K562 (cell line): Measurements from ENCODE around the gene LLGL1. TPM values are rescaled to one million over a fixed set of nuclear protein-coding genes. Genes with fewer than 3 reads are reported as not detected.

Source experiments
- ATAC-seq: fragments of 200-7000 bp; cut with Tn5 transposase; 3 replicates; pipeline ENCODE4 v1.9.1; 2020; ENCODE audit warnings: moderate library complexity
- BruUV-seq: library from RNA; stranded (reverse); fragments of 400-500 nt; replicated peaks from 2 replicates; lab custom pipeline; 2021; lab: Mats Ljungman, UMichigan
- CTCF ChIA-PET: fragments of 300-600 bp; formaldehyde crosslinking; extraction: SDS; loops from one replicate; lab custom pipeline; 2021; ENCODE audit warnings: low intra/inter-chr PET ratio; lab: Yijun Ruan, JAX
- POLR2A ChIA-PET: fragments of 300-600, 350-650 bp; sonication (Branson Sonifier 250); formaldehyde crosslinking; extraction: SDS; loops from one replicate; lab custom pipeline; 2021; ENCODE audit warnings: antibody characterized with exemption, inconsistent platforms; lab: Yijun Ruan, JAX
- DNase-seq, 4 experiments: peaks; one replicate each; pipeline versions ENCODE4 v3.0.0 to v3.0.0-alpha.2; 2011 to 2018; ENCODE audit warnings: low spot score in 3 of 4, mixed read lengths in 3 of 4; ENCODE audit errors: extremely low read depth in 1 of 4
- FAIRE-seq: peaks from 2 replicates; lab custom pipeline; 2011; peaks lifted over from hg19 to GRCh38; lab: Jason Lieb, UNC
- H2AFZ ChIP-seq: 2 replicates; pipeline ENCODE4 v1.6.0; 2011; ENCODE audit warnings: low read depth, low read length, control low read depth, inconsistent platforms
- H3K27ac ChIP-seq: fragments of 200-600 bp; 3 replicates; pipeline ENCODE4 v1.8.0; 2011; ENCODE audit warnings: low read depth, mild to moderate bottlenecking, control low read depth, inconsistent platforms, low read length, moderate library complexity, mixed read lengths; ENCODE audit errors: extremely low read depth
- H3K27me3 ChIP-seq, 2 experiments: fragments of 300-600 bp in 1 of 2; 2 replicates in 1 of 2; 3 replicates in 1 of 2; pipeline versions ENCODE4 v1.6.0 to v1.8.0; 2011; ENCODE audit warnings: inconsistent platforms in 2 of 2, low read length in 2 of 2, mild to moderate bottlenecking in 1 of 2, mixed read lengths in 1 of 2, moderate library complexity in 1 of 2; ENCODE audit not compliant: control insufficient read depth in 2 of 2, insufficient read depth in 2 of 2
- H3K36me3 ChIP-seq: fragments of 300-600 bp; 3 replicates; pipeline ENCODE4 v1.8.0; 2011; ENCODE audit warnings: mild to moderate bottlenecking, low read length, inconsistent platforms; ENCODE audit not compliant: control insufficient read depth, insufficient read depth
- H3K4me1 ChIP-seq, 2 experiments: fragments of 200-600 bp in 1 of 2; replicated peaks in 1 of 2; 2 replicates in 1 of 2; 3 replicates in 1 of 2; pipeline versions ENCODE4 v1.5.1 to v1.8.0; 2011; ENCODE audit warnings: inconsistent platforms in 2 of 2, low read length in 2 of 2, mild to moderate bottlenecking in 1 of 2, mixed read lengths in 1 of 2, moderate library complexity in 1 of 2; ENCODE audit not compliant: control insufficient read depth in 2 of 2, insufficient read depth in 2 of 2
- H3K4me2 ChIP-seq: 2 replicates; pipeline ENCODE4 v1.6.1; 2011; ENCODE audit warnings: low read length, control low read depth, inconsistent platforms, mixed read lengths; ENCODE audit not compliant: insufficient read depth
- H3K4me3 ChIP-seq: fragments of 200-600 bp; sonication (generic), shearing (Covaris generic); 2 replicates; pipeline ENCODE4 v1.5.1; 2016; ENCODE audit warnings: control low read depth, inconsistent platforms
- H3K79me2 ChIP-seq: fragments of 200-600 bp; 3 replicates; pipeline ENCODE4 v1.8.0; 2011; ENCODE audit warnings: low read length, inconsistent platforms; ENCODE audit not compliant: control insufficient read depth, insufficient read depth
- H3K9ac ChIP-seq, 2 experiments: 2 replicates each; pipeline versions ENCODE4 v1.6.0 to v1.6.1; 2011; ENCODE audit warnings: low read depth in 2 of 2, low read length in 2 of 2, control low read depth in 1 of 2, inconsistent platforms in 1 of 2, mild to moderate bottlenecking in 1 of 2, mixed read lengths in 1 of 2; ENCODE audit not compliant: insufficient read depth in 1 of 2
- H3K9me1 ChIP-seq: one replicate; pipeline ENCODE4 v1.6.0; 2011; ENCODE audit warnings: inconsistent platforms, mild to moderate bottlenecking, low read length, moderate library complexity; ENCODE audit not compliant: control insufficient read depth, insufficient read depth
- H3K9me3 ChIP-seq: replicated peaks from 2 replicates; pipeline ENCODE4 v1.5.1; 2011; ENCODE audit warnings: low read depth, low read length, inconsistent platforms; ENCODE audit not compliant: control insufficient read depth, insufficient read depth
- H4K20me1 ChIP-seq: replicated peaks from 2 replicates; pipeline ENCODE4 v1.6.1; 2011; ENCODE audit warnings: low read length, inconsistent platforms, mixed read lengths; ENCODE audit not compliant: control insufficient read depth, insufficient read depth
- CHD1 ChIP-seq: fragments of 200-600 bp; sonication (generic); IDR thresholded peaks from one replicate; pipeline ENCODE4 v1.6.1; 2012; ENCODE audit warnings: mild to moderate bottlenecking, moderate library complexity, low read length, inconsistent platforms
- ETS1 ChIP-seq: conservative IDR thresholded peaks from 2 replicates; pipeline ENCODE4 v1.6.1; 2011; ENCODE audit warnings: low read depth, mild to moderate bottlenecking, low read length; ENCODE audit not compliant: control insufficient read depth
- FOSL1 ChIP-seq: fragments of 200-800 bp; sonication (Bioruptor generic); conservative IDR thresholded peaks from 2 replicates; pipeline ENCODE4 v1.6.1; 2016; ENCODE audit warnings: missing genetic modification characterization, missing compliant biosample characterization
- HLTF ChIP-seq: fragments of 450-650 bp; IDR thresholded peaks from 2 replicates; pipeline ENCODE4 v1.6.1; 2016
- PKNOX1 ChIP-seq: fragments of 450-650 bp; IDR thresholded peaks from 2 replicates; pipeline ENCODE4 v1.6.1; 2016
- PML ChIP-seq: IDR thresholded peaks from 2 replicates; pipeline ENCODE4 v1.6.1; 2012; ENCODE audit warnings: low read length, inconsistent platforms
- POLR3G ChIP-seq: IDR thresholded peaks from 2 replicates; pipeline ENCODE4 v1.6.1; 2011; ENCODE audit not compliant: insufficient read length, insufficient replicate concordance; ENCODE audit errors: extremely low read depth
- PREB ChIP-seq: sonication (generic); formaldehyde crosslinking; IDR thresholded peaks from 2 replicates; pipeline ENCODE4 v1.8.1; 2023; ENCODE audit warnings: mild to moderate bottlenecking, missing genetic modification reagents
- SLC30A9 ChIP-seq: fragments of 250-450 bp; sonication (Bioruptor Pico); IDR thresholded peaks from 2 replicates; pipeline ENCODE4 v1.8.0; 2022; ENCODE audit warnings: mild to moderate bottlenecking, moderate library complexity
- ZNF124 ChIP-seq: sonication (generic); formaldehyde crosslinking; IDR thresholded peaks from 2 replicates; pipeline ENCODE4 v1.8.1; 2022; ENCODE audit warnings: missing genetic modification reagents
- WGBS: fragments of 100-300 bp; shearing (Covaris generic); methylation state at CpG from one replicate; pipeline ENCODE4 v1.1.6; 2016; ENCODE audit warnings: low coverage, mixed read lengths; ENCODE audit not compliant: insufficient coverage; ENCODE audit errors: missing lambda C conversion rate; 5-methylcytosine and 5-hydroxymethylcytosine counted together
- in situ Hi-C: fragments of 300-500 bp; cut with MboI; formaldehyde crosslinking; loops from 4 replicates; pipeline ENCODE4 v1.15.0; 2018; ENCODE audit warnings: inconsistent platforms, mixed read lengths
- intact Hi-C: fragments of 100-400 bp; cut with micrococcal nuclease; formaldehyde crosslinking; loops from 2 replicates; pipeline ENCODE4 v1.14.2; 2022
- polyA plus RNA-seq, 8 experiments: library from polyadenylated mRNA; depleted of rRNA in 4 of 8; stranded (reverse) in 5 of 8; unstranded in 3 of 8; fragments of >200 nt; fragmentation: Nextera tagmentation in 2 of 8; fragmentation: Illumina TruSeq in 1 of 8; extraction: Ambion mirVana in 2 of 8; extraction: Trizol in 1 of 8; gene quantifications; 2 replicates each; pipeline versions ENCODE4 v1.2.1 to v1.2.3, GENCODE V29; 2011 to 2014; ENCODE audit warnings: inconsistent platforms in 1 of 8, missing spikeins in 1 of 8
- total RNA-seq, 7 experiments: library from RNA; depleted of rRNA in 6 of 7; stranded (reverse); fragments of >200 nt in 6 of 7; fragmentation: Illumina TruSeq in 2 of 7; extraction: Trizol in 2 of 7; gene quantifications; 2 replicates each; pipeline versions ENCODE4 v1.2.1 to v1.2.3, GENCODE V29; 2011 to 2021; ENCODE audit warnings: low replicate concordance in 1 of 7

LLGL1 gene
- total and polyA plus RNA-seq, 9 of the 15 experiments (the other 6 are each of a cell fraction or from before 2014, with no cell fraction given) = 0.11 to 12.9 (median 5.3) TPM; not detected in 1

GRCh38 chr17:18181358-18181757 lies 44.1 kb upstream of the LLGL1 start:
- BruUV-seq = no TSS peak
- POLR2A ChIA-PET = interaction anchor here (0.6 kb wide), 1 partner anchor 30 kb away, joined by 3 read pairs; no protein-coding TSS in a partner anchor

More at GRCh38 chr17:18181358-18181757, 44.1 kb upstream of the LLGL1 start:
- no peaks in the 10 kb centered on the region for H3K9me3 ChIP-seq
- peak overlapping the region; percentile 21; the same call in 1 of the 2 replicates for H3K4me2 ChIP-seq
- TF ChIP-seq FOSL1 (tag) (no peak), ETS1 (no peak), PML (no peak), SLC30A9 (CRISPR knock-in tag) (no peak), PREB (CRISPR knock-in tag) (no peak), PKNOX1 (no peak), CHD1 (no peak), ZNF124 (CRISPR knock-in tag) (no peak), HLTF (no peak), POLR3G (no peak)
- 49% methylated on average over 5 of the region's 5 CpGs for WGBS
- H3K79me2 ChIP-seq = peaks cover 27% of the 10 kb centered on the region
- H4K20me1 ChIP-seq = peaks cover 19% of the 10 kb centered on the region
- H3K9me1 ChIP-seq = no peaks in the 10 kb centered on the region
- H3K4me1 ChIP-seq = peaks cover 16 to 31% of the 10 kb centered on the region in 2 experiments
- FAIRE-seq (no peak), ATAC-seq (no peak), DNase-seq (peak in 1 of 4 experiments; percentile 34)
- no peaks in the 10 kb centered on the region for H3K27me3 ChIP-seq
- H2AFZ ChIP-seq = peak overlapping the region; percentile 43
- no peak overlapping the region for H3K4me3 ChIP-seq
- intact Hi-C loops (no loop called here), in situ Hi-C loops (no loop called here)
- H3K9ac ChIP-seq = peak overlapping the region in 1 of 2 experiments; percentile 94; a peak in 2 of 4 replicates
- H3K36me3 ChIP-seq = peaks cover 11% of the 10 kb centered on the region; the same call in 2 of the 3 replicates
- CTCF ChIA-PET = no interaction called here
- H3K27ac ChIP-seq = peak overlapping the region; percentile 99; the same call in 2 of the 3 replicates
